ENCODE measurements around the gene BICDL2.
A peak's percentile ranks its signal among the peaks of the same experiment; 100 is the strongest.

BICDL2 gene

GRCh38 chr16:2992383-2993081, 44.2 kb downstream of the BICDL2 start:
- Histone ChIP-seq H3K4ac (ENCODE audit: low read length) (no peak overlapping the region), H2BK15ac (ENCODE audit: low read length) (no peak overlapping the region), H3K18ac (ENCODE audit: low read length) (peak overlapping the region; percentile 64), H3K4me1 (ENCODE audit: control insufficient read depth in 2 of 2, insufficient read depth in 1 of 2, low read depth in 1 of 2, low read length in 2 of 2) (peaks cover 0 to 4% of the 10 kb centered on the region in 2 donors), H2BK12ac (ENCODE audit: low read length) (peak overlapping the region; percentile 10), H3K27ac (replicated peaks; ENCODE audit: low read length) (no peak overlapping the region), H2BK5ac (ENCODE audit: low read length) (peak overlapping the region; percentile 24), H2BK120ac (ENCODE audit: low read depth, low read length) (no peak overlapping the region), H3K79me1 (ENCODE audit: low read depth, low read length) (no peaks in the 10 kb centered on the region), H3K9me3 (replicated peaks in 1 of 2; ENCODE audit: control insufficient read depth in 2 of 2, insufficient read depth in 1 of 2, low read depth in 1 of 2, low read length in 2 of 2) (no peaks in the 10 kb centered on the region), H4K91ac (ENCODE audit: low read depth, low read length, poor library complexity) (no peak overlapping the region), H3K4me2 (ENCODE audit: insufficient read depth, low read length, poor library complexity, severe bottlenecking) (no peak overlapping the region), H3K36me3 (replicated peaks in 1 of 2; ENCODE audit: control insufficient read depth in 2 of 2, insufficient read depth in 2 of 2, low read length in 2 of 2) (no peaks in the 10 kb centered on the region), H3K27me3 (ENCODE audit: control insufficient read depth in 3 of 3, insufficient read depth in 3 of 3, low read depth in 1 of 3, low read length in 3 of 3) (peaks cover 0 to 79% (median 0%) of the 10 kb centered on the region in 3 experiments), H4K8ac (ENCODE audit: low read depth, low read length) (no peak overlapping the region), H3K23ac (ENCODE audit: low read depth, low read length, poor library complexity) (no peak overlapping the region), H3K14ac (ENCODE audit: low read length) (no peak overlapping the region), H3K4me3 (ENCODE audit: low read length in 2 of 2) (peak overlapping the region in 1 of 2 donors; percentile 17), H2AFZ (ENCODE audit: low read length) (no peak overlapping the region), H2AK5ac (ENCODE audit: low read depth, low read length) (no peak overlapping the region), H3K9ac (ENCODE audit: low read depth, low read length, poor library complexity) (no peak overlapping the region)
- no CpG with 5 or more reads among the region's 14 CpGs for WGBS, 2 donors (ENCODE audit: extremely low coverage in 2 of 2, insufficient read length in 2 of 2, insufficient replicate concordance in 1 of 2)
- DNase-seq (ENCODE audit: low spot score), result no peak

GRCh38 chr16:2991566-2992261, 45.0 kb downstream of the BICDL2 start:
- Histone ChIP-seq H2AFZ (ENCODE audit: low read length) (no peak overlapping the region), H4K91ac (ENCODE audit: low read depth, low read length, poor library complexity) (no peak overlapping the region), H3K18ac (ENCODE audit: low read length) (peak overlapping the region; percentile 38), H3K27me3 (ENCODE audit: control insufficient read depth in 3 of 3, insufficient read depth in 3 of 3, low read depth in 1 of 3, low read length in 3 of 3) (peaks cover 0 to 79% (median 0%) of the 10 kb centered on the region in 3 experiments), H3K27ac (replicated peaks; ENCODE audit: low read length) (no peak overlapping the region), H3K4me3 (ENCODE audit: low read length in 2 of 2) (no peak overlapping the region), H3K9me3 (replicated peaks in 1 of 2; ENCODE audit: control insufficient read depth in 2 of 2, insufficient read depth in 1 of 2, low read depth in 1 of 2, low read length in 2 of 2) (no peaks in the 10 kb centered on the region), H3K14ac (ENCODE audit: low read length) (no peak overlapping the region), H3K4me2 (ENCODE audit: insufficient read depth, low read length, poor library complexity, severe bottlenecking) (no peak overlapping the region), H4K8ac (ENCODE audit: low read depth, low read length) (no peak overlapping the region), H2BK12ac (ENCODE audit: low read length) (peak overlapping the region; percentile 46), H2BK120ac (ENCODE audit: low read depth, low read length) (no peak overlapping the region), H3K36me3 (replicated peaks in 1 of 2; ENCODE audit: control insufficient read depth in 2 of 2, insufficient read depth in 2 of 2, low read length in 2 of 2) (no peaks in the 10 kb centered on the region), H3K79me1 (ENCODE audit: low read depth, low read length) (no peaks in the 10 kb centered on the region), H2AK5ac (ENCODE audit: low read depth, low read length) (peak overlapping the region; percentile 35), H3K4me1 (ENCODE audit: control insufficient read depth in 2 of 2, insufficient read depth in 1 of 2, low read depth in 1 of 2, low read length in 2 of 2) (peaks cover 0 to 4% of the 10 kb centered on the region in 2 donors), H3K23ac (ENCODE audit: low read depth, low read length, poor library complexity) (peak overlapping the region; percentile 55), H3K9ac (ENCODE audit: low read depth, low read length, poor library complexity) (no peak overlapping the region), H2BK15ac (ENCODE audit: low read length) (peak overlapping the region; percentile 26), H3K4ac (ENCODE audit: low read length) (no peak overlapping the region), H2BK5ac (ENCODE audit: low read length) (no peak overlapping the region)
- no peak for DNase-seq (ENCODE audit: low spot score)
- no CpG with 5 or more reads among the region's 12 CpGs for WGBS, 2 donors (ENCODE audit: extremely low coverage in 2 of 2, insufficient read length in 2 of 2, insufficient replicate concordance in 1 of 2)

- no peak overlapping the region for H3K9ac ChIP-seq (ENCODE audit: low read depth, low read length, poor library complexity)
- peak overlapping the region; percentile 58 for H2BK12ac ChIP-seq (ENCODE audit: low read length)
- WGBS, 2 donors (ENCODE audit: extremely low coverage in 2 of 2, insufficient read length in 2 of 2, insufficient replicate concordance in 1 of 2), result no CpG with 5 or more reads among the region's 10 CpGs
- no peaks in the 10 kb centered on the region for H3K36me3 ChIP-seq (replicated peaks in 1 of 2; ENCODE audit: control insufficient read depth in 2 of 2, insufficient read depth in 2 of 2, low read length in 2 of 2)
- H2BK5ac ChIP-seq (ENCODE audit: low read length), result no peak overlapping the region
- no peak overlapping the region for H3K18ac ChIP-seq (ENCODE audit: low read length)
- no peaks in the 10 kb centered on the region for H3K9me3 ChIP-seq (replicated peaks in 1 of 2; ENCODE audit: control insufficient read depth in 2 of 2, insufficient read depth in 1 of 2, low read depth in 1 of 2, low read length in 2 of 2)
- H2AK5ac ChIP-seq (ENCODE audit: low read depth, low read length), result peak overlapping the region; percentile 35
- H3K4me2 ChIP-seq (ENCODE audit: insufficient read depth, low read length, poor library complexity, severe bottlenecking), result no peak overlapping the region
- no peak overlapping the region for H2BK120ac ChIP-seq (ENCODE audit: low read depth, low read length)
- H3K4me3 ChIP-seq (ENCODE audit: low read length in 2 of 2), result no peak overlapping the region
- no peaks in the 10 kb centered on the region for H3K79me1 ChIP-seq (ENCODE audit: low read depth, low read length)
- H3K4ac ChIP-seq (ENCODE audit: low read length), result no peak overlapping the region
- H3K14ac ChIP-seq (ENCODE audit: low read length), result peak overlapping the region; percentile 38
- no peak overlapping the region for H3K27ac ChIP-seq (replicated peaks; ENCODE audit: low read length)
- H4K8ac ChIP-seq (ENCODE audit: low read depth, low read length), result no peak overlapping the region
- no peak overlapping the region for H3K23ac ChIP-seq (ENCODE audit: low read depth, low read length, poor library complexity)
- H3K27me3 ChIP-seq (ENCODE audit: control insufficient read depth in 3 of 3, insufficient read depth in 3 of 3, low read depth in 1 of 3, low read length in 3 of 3), result peaks cover 0 to 79% (median 0%) of the 10 kb centered on the region in 3 experiments
- H3K4me1 ChIP-seq (ENCODE audit: control insufficient read depth in 2 of 2, insufficient read depth in 1 of 2, low read depth in 1 of 2, low read length in 2 of 2), result peaks cover 0 to 4% of the 10 kb centered on the region in 2 donors
- no peak overlapping the region for H4K91ac ChIP-seq (ENCODE audit: low read depth, low read length, poor library complexity)
- peak overlapping the region; percentile 5 for H2BK15ac ChIP-seq (ENCODE audit: low read length)
- no peak overlapping the region for H2AFZ ChIP-seq (ENCODE audit: low read length)
- no peak for DNase-seq (ENCODE audit: low spot score)
These were observed 45.9 kb downstream of the BICDL2 start for GRCh38 chr16:2990891-2991290.

GRCh38 chr16:2988590-2989099, 48.1 kb downstream of the BICDL2 start:
- H3K4me1 ChIP-seq (ENCODE audit: control insufficient read depth in 2 of 2, insufficient read depth in 1 of 2, low read depth in 1 of 2, low read length in 2 of 2), result peaks cover 0 to 6% of the 10 kb centered on the region in 2 donors
- H4K91ac ChIP-seq (ENCODE audit: low read depth, low read length, poor library complexity), result no peak overlapping the region
- no peak overlapping the region for H2BK120ac ChIP-seq (ENCODE audit: low read depth, low read length)
- H3K27ac ChIP-seq (replicated peaks; ENCODE audit: low read length), result no peak overlapping the region
- H3K14ac ChIP-seq (ENCODE audit: low read length), result no peak overlapping the region
- no peak overlapping the region for H2AFZ ChIP-seq (ENCODE audit: low read length)
- no peak overlapping the region for H3K4me3 ChIP-seq (ENCODE audit: low read length in 2 of 2)
- H3K9me3 ChIP-seq (replicated peaks in 1 of 2; ENCODE audit: control insufficient read depth in 2 of 2, insufficient read depth in 1 of 2, low read depth in 1 of 2, low read length in 2 of 2), result no peaks in the 10 kb centered on the region
- no peak overlapping the region for H3K9ac ChIP-seq (ENCODE audit: low read depth, low read length, poor library complexity)
- no CpG with 5 or more reads among the region's 8 CpGs for WGBS, 2 donors (ENCODE audit: extremely low coverage in 2 of 2, insufficient read length in 2 of 2, insufficient replicate concordance in 1 of 2)
- H2BK12ac ChIP-seq (ENCODE audit: low read length), result no peak overlapping the region
- no peak overlapping the region for H3K4me2 ChIP-seq (ENCODE audit: insufficient read depth, low read length, poor library complexity, severe bottlenecking)
- H2BK15ac ChIP-seq (ENCODE audit: low read length), result no peak overlapping the region
- DNase-seq (ENCODE audit: low spot score), result no peak
- H2BK5ac ChIP-seq (ENCODE audit: low read length), result no peak overlapping the region
- no peaks in the 10 kb centered on the region for H3K36me3 ChIP-seq (replicated peaks in 1 of 2; ENCODE audit: control insufficient read depth in 2 of 2, insufficient read depth in 2 of 2, low read length in 2 of 2)
- no peak overlapping the region for H3K18ac ChIP-seq (ENCODE audit: low read length)
- no peak overlapping the region for H3K4ac ChIP-seq (ENCODE audit: low read length)
- H3K79me1 ChIP-seq (ENCODE audit: low read depth, low read length), result no peaks in the 10 kb centered on the region
- H3K23ac ChIP-seq (ENCODE audit: low read depth, low read length, poor library complexity), result no peak overlapping the region
- H3K27me3 ChIP-seq (ENCODE audit: control insufficient read depth in 3 of 3, insufficient read depth in 3 of 3, low read depth in 1 of 3, low read length in 3 of 3), result peaks cover 0 to 81% (median 0%) of the 10 kb centered on the region in 3 experiments
- no peak overlapping the region for H4K8ac ChIP-seq (ENCODE audit: low read depth, low read length)
- H2AK5ac ChIP-seq (ENCODE audit: low read depth, low read length), result peak overlapping the region; percentile 53

All from neuronal stem cell (in vitro differentiated cells).